Hepatocyte (in vitro differentiated cells): ENCODE measurements around the gene CGB3. TPM values are rescaled to one million over a fixed set of nuclear protein-coding genes. Genes with fewer than 3 reads are reported as not detected.
A peak's percentile ranks its signal among the peaks of the same experiment; 100 is the strongest.

Experiments
- DNase-seq: peaks from one replicate; pipeline ENCODE4 v3.0.0-alpha.2; 2016; ENCODE audit warnings: low spot score
- H2AFZ ChIP-seq: fragments of 200-600 bp; sonication (generic); 2 replicates; pipeline ENCODE4 v1.6.0; 2016; ENCODE audit warnings: antibody characterized with exemption, mild to moderate bottlenecking
- H3K27ac ChIP-seq: fragments of 200-600 bp; sonication (generic); 2 replicates; pipeline ENCODE4 v1.5.1; 2016; ENCODE audit warnings: mild to moderate bottlenecking
- H3K27me3 ChIP-seq: fragments of 200-600 bp; sonication (generic); 2 replicates; pipeline ENCODE4 v1.6.1; 2016
- H3K36me3 ChIP-seq: fragments of 200-600 bp; sonication (generic); replicated peaks from 2 replicates; pipeline ENCODE4 v1.5.1; 2016; ENCODE audit warnings: low read depth; ENCODE audit not compliant: insufficient read depth
- H3K4me1 ChIP-seq: fragments of 200-600 bp; sonication (generic); 2 replicates; pipeline ENCODE4 v1.5.1; 2016; ENCODE audit warnings: mild to moderate bottlenecking, moderate library complexity; ENCODE audit not compliant: insufficient read depth
- H3K4me2 ChIP-seq: fragments of 200-600 bp; sonication (generic); 2 replicates; pipeline ENCODE4 v1.6.0; 2016
- H3K4me3 ChIP-seq: fragments of 200-600 bp; sonication (generic); 2 replicates; pipeline ENCODE4 v1.5.1; 2016; ENCODE audit warnings: mild to moderate bottlenecking
- H3K79me2 ChIP-seq: fragments of 200-600 bp; sonication (generic); 2 replicates; pipeline ENCODE4 v1.6.0; 2017; ENCODE audit warnings: mild to moderate bottlenecking
- H3K9me2 ChIP-seq: fragments of 200-600 bp; sonication (generic); replicated peaks from 2 replicates; pipeline ENCODE4 v1.6.0; 2017; ENCODE audit warnings: mild to moderate bottlenecking; ENCODE audit not compliant: insufficient read depth
- H3K9me3 ChIP-seq: fragments of 200-600 bp; sonication (generic); 2 replicates; pipeline ENCODE4 v1.5.1; 2016; ENCODE audit warnings: low read depth, mild to moderate bottlenecking
- H4K20me1 ChIP-seq: fragments of 200-600 bp; sonication (generic); 2 replicates; pipeline ENCODE4 v1.6.0; 2016; ENCODE audit warnings: mild to moderate bottlenecking; ENCODE audit not compliant: insufficient read depth, poor library complexity, severe bottlenecking
- EZH2 ChIP-seq: fragments of 200-600 bp; sonication (generic); IDR thresholded peaks from 2 replicates; pipeline ENCODE4 v1.6.1; 2016; ENCODE audit warnings: antibody characterized with exemption, mild to moderate bottlenecking, borderline replicate concordance
- EZH2phosphoT487 ChIP-seq: fragments of 200-600 bp; sonication (generic); IDR thresholded peaks from one replicate; pipeline ENCODE4 v1.6.1; 2018; ENCODE audit warnings: antibody characterized with exemption, mild to moderate bottlenecking, low read depth, moderate library complexity; ENCODE audit not compliant: unreplicated experiment, severe bottlenecking
- WGBS: methylation state at CpG from one replicate; pipeline ENCODE4 v1.1.6; 2016; ENCODE audit warnings: low lambda C conversion rate; ENCODE audit errors: missing lambda C conversion rate; 5-methylcytosine and 5-hydroxymethylcytosine counted together
- polyA plus RNA-seq: library from polyadenylated mRNA; unstranded; fragments of >200 nt; fragmentation: Nextera tagmentation; extraction: Ambion mirVana; gene quantifications from 2 replicates; pipeline ENCODE4 v1.2.1, GENCODE V29; 2016
- total RNA-seq: library from RNA; depleted of rRNA; stranded (reverse); fragments of >200 nt; gene quantifications from 2 replicates; pipeline ENCODE4 v1.2.3, GENCODE V29; 2014
- TF ChIP-seq, protein P1 (sequence below): fragments of 200-600 bp; sonication (generic); IDR thresholded peaks from 2 replicates; pipeline ENCODE4 v1.5.1; 2016; ENCODE audit warnings: antibody characterized with exemption, mild to moderate bottlenecking; ENCODE audit not compliant: poor library complexity

CGB3 gene
- total and polyA plus RNA-seq, 2 experiments from 2014 or later: 1.1 TPM; not detected in 1

DNA sequence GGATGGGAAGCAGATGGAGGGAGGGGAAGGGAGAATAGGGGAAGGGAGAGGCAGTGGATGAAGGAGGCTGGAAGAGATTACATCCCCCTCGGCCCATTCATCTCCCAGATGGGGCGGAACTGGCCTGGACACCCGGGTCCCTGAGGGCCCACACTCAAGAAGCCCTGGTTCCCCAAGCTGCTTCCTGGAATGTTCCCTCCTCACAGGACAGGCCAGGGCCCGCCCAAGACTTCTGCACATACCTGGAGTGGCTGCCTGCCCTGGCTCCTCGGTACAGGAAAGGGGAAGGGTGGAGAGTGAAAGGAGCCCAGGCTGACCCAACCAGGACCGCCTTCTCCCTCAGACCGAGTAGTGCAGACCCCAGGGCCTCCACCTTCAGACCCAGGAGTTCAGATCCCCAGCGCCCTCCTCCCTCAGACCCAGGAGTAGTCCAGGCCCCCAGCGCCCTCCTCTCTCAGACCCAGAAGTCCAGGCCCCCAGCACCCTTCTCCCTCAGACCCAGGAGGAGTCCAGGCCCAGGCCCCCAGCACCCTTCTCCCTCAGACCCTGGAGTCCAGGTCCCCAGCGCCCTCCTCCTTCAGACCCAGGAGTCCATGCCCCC is 40.0 kb upstream of the CGB3 start:
- DNase-seq: no peak
- H3K36me3 ChIP-seq: no peaks in the 10 kb centered on the region
- no peak overlapping the region for H3K4me3 ChIP-seq
- peaks cover 15% of the 10 kb centered on the region for H3K27me3 ChIP-seq
- peak overlapping the region; percentile 57 for H3K27ac ChIP-seq
- no peaks in the 10 kb centered on the region for H3K79me2 ChIP-seq
- 56% methylated on average over 5 of the region's 10 CpGs for WGBS
- H3K9me2 ChIP-seq: no peaks in the 10 kb centered on the region
- H4K20me1 ChIP-seq: no peaks in the 10 kb centered on the region
- TF ChIP-seq, protein P1, sequence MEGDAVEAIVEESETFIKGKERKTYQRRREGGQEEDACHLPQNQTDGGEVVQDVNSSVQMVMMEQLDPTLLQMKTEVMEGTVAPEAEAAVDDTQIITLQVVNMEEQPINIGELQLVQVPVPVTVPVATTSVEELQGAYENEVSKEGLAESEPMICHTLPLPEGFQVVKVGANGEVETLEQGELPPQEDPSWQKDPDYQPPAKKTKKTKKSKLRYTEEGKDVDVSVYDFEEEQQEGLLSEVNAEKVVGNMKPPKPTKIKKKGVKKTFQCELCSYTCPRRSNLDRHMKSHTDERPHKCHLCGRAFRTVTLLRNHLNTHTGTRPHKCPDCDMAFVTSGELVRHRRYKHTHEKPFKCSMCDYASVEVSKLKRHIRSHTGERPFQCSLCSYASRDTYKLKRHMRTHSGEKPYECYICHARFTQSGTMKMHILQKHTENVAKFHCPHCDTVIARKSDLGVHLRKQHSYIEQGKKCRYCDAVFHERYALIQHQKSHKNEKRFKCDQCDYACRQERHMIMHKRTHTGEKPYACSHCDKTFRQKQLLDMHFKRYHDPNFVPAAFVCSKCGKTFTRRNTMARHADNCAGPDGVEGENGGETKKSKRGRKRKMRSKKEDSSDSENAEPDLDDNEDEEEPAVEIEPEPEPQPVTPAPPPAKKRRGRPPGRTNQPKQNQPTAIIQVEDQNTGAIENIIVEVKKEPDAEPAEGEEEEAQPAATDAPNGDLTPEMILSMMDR: no peak
- TF ChIP-seq EZH2 (no peak), EZH2phosphoT487 (no peak)
- no peak overlapping the region for H2AFZ ChIP-seq
- no peaks in the 10 kb centered on the region for H3K9me3 ChIP-seq
- H3K4me1 ChIP-seq: peaks cover 7% of the 10 kb centered on the region
- peak overlapping the region; percentile 91 for H3K4me2 ChIP-seq

DNA sequence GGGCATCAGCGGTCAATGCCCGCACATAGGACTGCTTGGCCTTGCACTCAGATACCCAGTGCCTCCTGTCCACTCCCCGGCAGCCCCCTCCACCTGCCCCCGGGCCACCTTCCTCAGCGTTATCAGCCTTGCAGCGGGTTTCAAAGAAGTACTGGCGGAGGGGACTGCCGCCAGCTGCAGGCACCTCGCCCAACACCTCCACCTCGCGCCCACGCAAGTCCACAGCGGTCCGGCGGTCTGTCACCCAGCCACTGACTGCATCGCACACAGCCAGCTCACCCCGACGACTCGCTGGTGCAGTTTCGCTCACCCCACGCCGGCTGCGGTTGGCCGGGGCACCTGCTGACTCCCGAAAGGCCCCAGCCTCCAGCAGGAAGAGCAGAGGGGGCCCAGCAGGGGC is 37.3 kb upstream of the CGB3 start:
- Histone ChIP-seq H3K9me2 (no peaks in the 10 kb centered on the region), H3K4me3 (no peak overlapping the region), H3K27ac (no peak overlapping the region), H3K9me3 (no peaks in the 10 kb centered on the region), H2AFZ (no peak overlapping the region), H3K79me2 (no peaks in the 10 kb centered on the region), H3K4me1 (peaks cover 20% of the 10 kb centered on the region), H3K4me2 (no peak overlapping the region), H3K36me3 (no peaks in the 10 kb centered on the region), H3K27me3 (peaks cover 12% of the 10 kb centered on the region), H4K20me1 (no peaks in the 10 kb centered on the region)
- TF ChIP-seq, protein P1: no peak
- TF ChIP-seq EZH2phosphoT487 (no peak), EZH2 (no peak)
- DNase-seq: no peak
- 90% methylated on average over 24 of the region's 25 CpGs for WGBS

DNA sequence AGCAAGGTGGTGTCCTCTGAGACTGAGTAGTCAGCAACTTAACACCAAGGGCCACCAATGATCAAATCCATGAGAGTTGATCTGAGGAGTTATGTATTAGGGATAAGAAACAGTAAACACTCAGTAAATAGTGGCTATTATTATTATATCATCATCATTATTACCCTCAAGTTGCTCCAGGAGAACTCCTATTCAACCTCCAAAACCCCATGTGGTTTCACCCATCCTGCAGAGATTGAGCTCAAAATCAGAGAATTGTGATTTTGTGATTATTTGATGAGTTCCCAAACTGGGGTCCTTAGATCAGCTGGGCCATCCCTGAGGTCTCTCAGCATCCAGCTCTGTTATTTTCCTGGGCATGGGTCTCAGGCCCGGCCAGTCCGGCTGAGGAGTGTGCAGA is 36.9 kb upstream of the CGB3 start:
- Histone ChIP-seq H4K20me1 (no peaks in the 10 kb centered on the region), H3K4me1 (peaks cover 24% of the 10 kb centered on the region), H3K9me3 (no peaks in the 10 kb centered on the region), H3K4me2 (no peak overlapping the region), H3K79me2 (no peaks in the 10 kb centered on the region), H3K27me3 (peaks cover 13% of the 10 kb centered on the region), H3K9me2 (no peaks in the 10 kb centered on the region), H2AFZ (no peak overlapping the region), H3K36me3 (no peaks in the 10 kb centered on the region), H3K4me3 (no peak overlapping the region), H3K27ac (no peak overlapping the region)
- DNase-seq: no peak
- 100% methylated on average over 2 of the region's 2 CpGs for WGBS
- no peak for TF ChIP-seq EZH2phosphoT487
- TF ChIP-seq EZH2: no peak
- TF ChIP-seq, protein P1: no peak

DNA sequence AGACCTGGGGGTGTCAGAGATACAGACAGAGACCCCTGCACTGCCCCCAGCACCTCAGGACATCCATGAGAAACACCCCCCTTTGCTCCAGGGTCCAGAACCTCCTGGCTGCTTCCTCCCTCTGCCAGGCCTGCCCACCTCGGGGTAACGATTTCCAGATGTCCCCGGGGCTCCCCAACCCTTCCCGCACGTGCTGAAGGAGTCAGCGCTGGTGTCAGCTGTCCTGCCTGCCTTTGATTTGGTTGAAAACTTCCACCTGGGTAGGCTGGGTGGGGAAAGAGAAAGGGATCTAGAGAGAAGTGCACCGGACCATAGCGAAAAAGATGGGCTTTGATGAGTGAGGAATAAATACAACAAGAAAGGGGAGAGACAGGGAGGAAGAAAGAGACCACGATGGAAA is 34.9 kb upstream of the CGB3 start:
- no peak for TF ChIP-seq EZH2phosphoT487
- TF ChIP-seq, protein P1: no peak
- TF ChIP-seq EZH2: no peak
- H3K36me3 ChIP-seq: no peaks in the 10 kb centered on the region
- H2AFZ ChIP-seq: no peak overlapping the region
- no peaks in the 10 kb centered on the region for H3K9me2 ChIP-seq
- peaks cover 9% of the 10 kb centered on the region for H3K27me3 ChIP-seq
- H3K79me2 ChIP-seq: no peaks in the 10 kb centered on the region
- H3K9me3 ChIP-seq: no peaks in the 10 kb centered on the region
- H3K4me3 ChIP-seq: no peak overlapping the region
- WGBS: 60% methylated on average over 9 of the region's 9 CpGs
- no peak overlapping the region for H3K27ac ChIP-seq
- no peaks in the 10 kb centered on the region for H4K20me1 ChIP-seq
- DNase-seq: no peak
- peaks cover 17% of the 10 kb centered on the region for H3K4me1 ChIP-seq
- no peak overlapping the region for H3K4me2 ChIP-seq
